B cell (primary cell): ENCODE data around the gene DGKA. TPM values are rescaled to one million over a fixed set of nuclear protein-coding genes. Genes with fewer than 3 reads are reported as not detected.
A peak's percentile ranks its signal among the peaks of the same experiment; 100 is the strongest.

ENCODE experiments used
- ATAC-seq: fragments of 200-7000 bp; cut with Tn5 transposase; one replicate; pipeline ENCODE4 v1.10.0; 2021; ENCODE audit warnings: low read depth, mild to moderate bottlenecking, moderate number of reproducible peaks, moderate library complexity
- CTCF ChIA-PET: fragments of 350-600 bp; sonication (Branson Sonifier 250); formaldehyde crosslinking; loops from one replicate; lab custom pipeline; 2021; ENCODE audit warnings: antibody characterized with exemption, inconsistent platforms; lab: Charles Lee
- POLR2A ChIA-PET: fragments of 350-600 bp; sonication (Branson Sonifier 250); formaldehyde crosslinking; loops from one replicate; lab custom pipeline; 2021; ENCODE audit warnings: antibody characterized with exemption; lab: Charles Lee
- DNase-seq: peaks from one replicate; pipeline ENCODE4 v3.0.0; 2013
- H2AFZ ChIP-seq: 2 replicates; pipeline ENCODE4 v1.6.1; 2012; ENCODE audit warnings: mild to moderate bottlenecking, low read depth, low read length; ENCODE audit not compliant: insufficient read depth, poor library complexity, severe bottlenecking
- H3K27ac ChIP-seq, 2 donors: 1 replicate in 1 of 2; 2 replicates in 1 of 2; pipeline ENCODE4 v1.5.1; 2012 to 2013; ENCODE audit warnings: low read length in 2 of 2, mild to moderate bottlenecking in 2 of 2, moderate library complexity in 1 of 2
- H3K27me3 ChIP-seq, 4 experiments: fragments of 200-600 bp in 1 of 4; sonication (generic) in 1 of 4; replicated peaks in 1 of 4; 1 replicate in 2 of 4; 2 replicates in 2 of 4; pipeline versions ENCODE4 v1.6.1 to v1.7.0; 2013 to 2016; ENCODE audit warnings: low read length in 3 of 4, mild to moderate bottlenecking in 2 of 4, mixed read lengths in 1 of 4, moderate library complexity in 1 of 4; ENCODE audit not compliant: insufficient read depth in 4 of 4, control insufficient read depth in 3 of 4; ENCODE audit errors: control extremely low read depth in 1 of 4
- H3K36me3 ChIP-seq, 2 experiments: replicated peaks in 1 of 2; 1 replicate in 1 of 2; 2 replicates in 1 of 2; pipeline versions ENCODE4 v1.6.1 to v1.7.1; 2013; ENCODE audit warnings: low read length in 1 of 2; ENCODE audit not compliant: insufficient read depth in 2 of 2, control insufficient read depth in 1 of 2; ENCODE audit errors: control extremely low read depth in 1 of 2, extremely low read depth in 1 of 2
- H3K4me1 ChIP-seq, 2 donors: fragments of 200-600 bp in 1 of 2; sonication (generic) in 1 of 2; 1 replicate in 1 of 2; 2 replicates in 1 of 2; pipeline versions ENCODE4 v1.5.1 to v1.6.1; 2013 to 2017; ENCODE audit warnings: low read length in 2 of 2; ENCODE audit not compliant: control insufficient read depth in 2 of 2, insufficient read depth in 2 of 2
- H3K4me2 ChIP-seq: replicated peaks from 2 replicates; pipeline ENCODE3; 2012; ENCODE audit warnings: mild to moderate bottlenecking, low read depth, low read length; ENCODE audit not compliant: poor library complexity, severe bottlenecking
- H3K4me3 ChIP-seq, 5 experiments: fragments of 200-600 bp in 1 of 5; sonication (generic) in 1 of 5; 1 replicate in 3 of 5; 2 replicates in 2 of 5; pipeline versions ENCODE4 v1.5.1 to v1.7.0; 2011 to 2016; ENCODE audit warnings: low read length in 4 of 5, mild to moderate bottlenecking in 4 of 5, low read depth in 2 of 5, control low read depth in 1 of 5, moderate library complexity in 1 of 5; ENCODE audit not compliant: insufficient read depth in 1 of 5; ENCODE audit errors: control extremely low read depth in 1 of 5, extremely low read depth in 1 of 5
- H3K79me2 ChIP-seq: fragments of 200-600 bp; sonication (generic); one replicate; pipeline ENCODE4 v1.6.0; 2016; ENCODE audit warnings: low read length; ENCODE audit not compliant: control insufficient read depth, insufficient read depth
- H3K9ac ChIP-seq: fragments of 200-600 bp; sonication (generic); 2 replicates; pipeline ENCODE4 v1.6.1; 2017; ENCODE audit warnings: mild to moderate bottlenecking, low read length, moderate library complexity
- H3K9me3 ChIP-seq, 3 donors: one replicate each; pipeline versions ENCODE4 v1.6.1 to v1.7.1; 2013; ENCODE audit warnings: low read length in 2 of 3; ENCODE audit not compliant: control insufficient read depth in 2 of 3, insufficient read depth in 1 of 3; ENCODE audit errors: control extremely low read depth in 1 of 3
- H4K20me1 ChIP-seq: 2 replicates; pipeline ENCODE4 v1.6.0; 2012; ENCODE audit warnings: mild to moderate bottlenecking, low read length; ENCODE audit not compliant: insufficient read depth, control insufficient read depth, poor library complexity, severe bottlenecking
- H3K27ac Mint-ChIP-seq: one replicate; pipeline ENCODE4 v1.8.0; 2021; ENCODE audit warnings: mixed read lengths
- H3K27me3 Mint-ChIP-seq: one replicate; pipeline ENCODE4 v1.8.0; 2021; ENCODE audit warnings: mixed read lengths
- H3K4me1 Mint-ChIP-seq: one replicate; pipeline ENCODE4 v1.8.0; 2021; ENCODE audit warnings: mixed read lengths
- H3K4me3 Mint-ChIP-seq: one replicate; pipeline ENCODE4 v1.8.0; 2021; ENCODE audit warnings: mixed read lengths
- H3K9me3 Mint-ChIP-seq: one replicate; pipeline ENCODE4 v1.8.0; 2022; ENCODE audit warnings: mixed read lengths; ENCODE audit not compliant: insufficient read depth
- CTCF ChIP-seq: fragments of 200-600 bp; IDR thresholded peaks from one replicate; pipeline ENCODE4 v1.8.0; 2022; ENCODE audit warnings: antibody characterized with exemption, mild to moderate bottlenecking
- EZH2 ChIP-seq: IDR thresholded peaks from 2 replicates; pipeline ENCODE4 v1.6.1; 2012; ENCODE audit warnings: borderline replicate concordance, low read depth, mild to moderate bottlenecking, moderate library complexity, low read length; ENCODE audit not compliant: insufficient read depth, poor library complexity, severe bottlenecking
- WGBS: methylation state at CpG from one replicate; pipeline ENCODE4 v1.1.5; 2013; ENCODE audit warnings: missing lambda C conversion rate; ENCODE audit not compliant: insufficient coverage; 5-methylcytosine and 5-hydroxymethylcytosine counted together
- intact Hi-C: fragments of 100-400 bp; cut with micrococcal nuclease; formaldehyde crosslinking; loops from one replicate; pipeline ENCODE4 v1.10.0; 2022
- polyA plus RNA-seq: library from polyadenylated mRNA; depleted of rRNA; stranded (reverse); fragments of >200 nt; gene quantifications from 2 replicates; pipeline ENCODE4 v1.2.3, GENCODE V29; 2012
- total RNA-seq, 2 donors: library from RNA; stranded (reverse); fragments of 120-200 nt in 1 of 2; gene quantifications; 1 replicate in 1 of 2; 2 replicates in 1 of 2; pipeline versions ENCODE4 v1.2.3 to v1.2.4, GENCODE V29; 2013 to 2022

The DGKA gene
- total and polyA plus RNA-seq, 2 donors (not counting 1 experiment from before 2014, with no cell fraction given) = 238 to 269 TPM

DNA sequence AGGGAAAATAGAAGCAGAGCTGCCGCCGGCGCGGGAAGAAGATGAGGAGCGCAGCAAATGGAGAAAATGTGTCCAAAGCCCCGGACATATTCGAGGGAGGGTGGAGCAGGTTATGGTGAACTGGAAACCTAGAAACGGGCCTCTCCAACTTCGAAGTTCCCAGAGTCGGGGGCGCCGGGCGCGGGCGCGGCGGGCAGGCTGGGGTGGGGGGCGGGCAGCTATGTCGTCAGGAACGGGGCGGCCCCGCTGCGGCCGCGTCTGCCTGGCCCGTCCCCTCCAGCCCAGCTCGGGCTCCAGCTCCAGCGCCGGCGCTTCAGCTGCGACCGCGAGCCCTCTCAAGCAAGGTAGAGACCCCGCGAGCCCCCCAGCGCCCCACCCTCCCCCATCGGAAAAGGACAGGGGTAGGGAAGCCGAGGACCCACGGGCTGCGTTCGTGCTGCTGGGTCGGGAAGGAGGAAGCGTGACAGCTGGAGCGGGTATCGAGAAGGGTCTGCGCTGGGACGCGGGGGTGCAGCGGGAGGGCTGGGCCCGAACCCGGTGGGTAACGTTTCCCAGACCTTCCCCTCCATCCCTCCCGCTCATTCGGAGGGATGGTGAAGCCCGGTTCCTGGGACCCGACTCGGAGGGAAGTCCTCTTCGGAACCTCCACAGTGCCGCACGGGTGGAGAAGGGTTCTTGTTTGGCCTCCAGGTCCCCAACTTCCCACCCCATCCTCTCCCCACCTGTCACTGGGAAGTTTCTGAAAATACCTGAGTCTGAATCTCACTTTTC, 1.0 kb downstream of the DGKA start:
- Histone ChIP-seq H3K27me3 (no peaks in the 10 kb centered on the region), H2AFZ (peak overlapping the region; percentile 73), H3K36me3 (peaks cover 0 to 32% of the 10 kb centered on the region in 2 experiments), H3K9me3 (no peaks in the 10 kb centered on the region), H3K27ac (peak overlapping the region; percentile 83 to 92), H3K4me3 (peak overlapping the region; percentile 84 to 94 (median 93)), H3K4me1 (peaks cover 45 to 59% of the 10 kb centered on the region in 2 donors), H3K9ac (peak overlapping the region; percentile 73), H3K4me2 (peak overlapping the region; percentile 88), H4K20me1 (peaks cover 21% of the 10 kb centered on the region), H3K79me2 (peaks cover 54% of the 10 kb centered on the region)
- intact Hi-C loops = loop anchor here (1.0 kb wide), 1 partner anchor 109 kb away; the partner anchor contains the start of gene RPS26
- CTCF ChIA-PET = interaction anchor here (0.6 to 10.3 kb wide), 10 partner anchors 9 to 207 kb away, joined by 3 to 155 read pairs (median 4); partner anchors contain the start of genes DNAJC14, ORMDL2 and SARNP
- Mint-ChIP-seq H3K4me1 (peaks cover 63% of the 10 kb centered on the region), H3K4me3 (peak overlapping the region; percentile 94), H3K27me3 (no peaks in the 10 kb centered on the region), H3K27ac (peak overlapping the region; percentile 95), H3K9me3 (no peaks in the 10 kb centered on the region)
- under 1% methylated on average over 55 of the region's 60 CpGs for WGBS
- TF ChIP-seq CTCF (no peak), EZH2 (no peak)
- DNase-seq (peak; percentile 45), ATAC-seq (no peak)
- POLR2A ChIA-PET = interaction anchor here (0.6 to 1.9 kb wide), 6 partner anchors 76 to 1794 kb away, joined by 3 to 9 read pairs (median 7); partner anchors contain the start of gene DNAJC14

DNA sequence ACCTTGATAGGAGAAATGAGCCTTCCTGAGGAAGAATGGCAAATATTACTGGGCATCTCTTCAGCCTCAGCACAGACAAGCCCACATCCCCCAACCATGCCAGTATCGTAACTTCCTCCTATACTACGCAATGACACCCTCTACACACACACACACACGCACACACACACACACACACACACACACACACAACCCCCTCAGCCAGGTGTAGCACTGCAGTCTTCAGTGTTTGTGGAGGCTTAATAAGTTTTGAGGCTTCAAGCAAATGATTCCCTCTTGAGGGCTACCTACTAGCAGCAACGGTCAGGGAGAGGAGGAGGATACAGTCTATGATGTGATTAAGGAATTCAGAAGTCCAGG, 1.6 kb downstream of the DGKA start:
- H4K20me1 ChIP-seq = peaks cover 21% of the 10 kb centered on the region
- 40% methylated on average over 1 of the region's 4 CpGs for WGBS
- DNase-seq (peak; percentile 81), ATAC-seq (peak; percentile 43)
- peaks cover 50% of the 10 kb centered on the region for H3K79me2 ChIP-seq
- Mint-ChIP-seq H3K27me3 (no peaks in the 10 kb centered on the region), H3K4me1 (peaks cover 63% of the 10 kb centered on the region), H3K27ac (peak overlapping the region; percentile 95), H3K9me3 (no peaks in the 10 kb centered on the region), H3K4me3 (peak overlapping the region; percentile 94)
- no peaks in the 10 kb centered on the region for H3K9me3 ChIP-seq
- POLR2A ChIA-PET = interaction anchor here (0.9 to 1.3 kb wide), 4 partner anchors 41 to 194 kb away, joined by 3 to 9 read pairs (median 5); partner anchors contain the start of genes DNAJC14 and RAB5B
- H3K4me3 ChIP-seq = peak overlapping the region; percentile 84 to 94 (median 93)
- H3K4me1 ChIP-seq = peaks cover 45 to 59% of the 10 kb centered on the region in 2 donors
- CTCF ChIA-PET = interaction anchor here (0.6 to 10.3 kb wide), 8 partner anchors 9 to 208 kb away, joined by 3 to 155 read pairs (median 4); partner anchors contain the start of gene RAB5B
- peak overlapping the region; percentile 73 for H3K9ac ChIP-seq
- peak overlapping the region; percentile 77 to 92 for H3K27ac ChIP-seq
- no peaks in the 10 kb centered on the region for H3K27me3 ChIP-seq
- H3K36me3 ChIP-seq = peaks cover 0 to 37% of the 10 kb centered on the region in 2 experiments
- intact Hi-C loops = loop anchor here (1.0 kb wide), 1 partner anchor 109 kb away; the partner anchor contains the start of gene RPS26
- TF ChIP-seq EZH2 (no peak), CTCF (no peak)
- peak overlapping the region; percentile 73 for H2AFZ ChIP-seq
- H3K4me2 ChIP-seq = peak overlapping the region; percentile 88
